Suppressor macrophage (primary cell): ENCODE data around the gene CYREN.

ENCODE experiments used
- DNase-seq, 4 experiments: peaks; one replicate each; pipeline ENCODE4 v3.0.0-alpha.2; 2020 to 2022

The CYREN gene

DNA sequence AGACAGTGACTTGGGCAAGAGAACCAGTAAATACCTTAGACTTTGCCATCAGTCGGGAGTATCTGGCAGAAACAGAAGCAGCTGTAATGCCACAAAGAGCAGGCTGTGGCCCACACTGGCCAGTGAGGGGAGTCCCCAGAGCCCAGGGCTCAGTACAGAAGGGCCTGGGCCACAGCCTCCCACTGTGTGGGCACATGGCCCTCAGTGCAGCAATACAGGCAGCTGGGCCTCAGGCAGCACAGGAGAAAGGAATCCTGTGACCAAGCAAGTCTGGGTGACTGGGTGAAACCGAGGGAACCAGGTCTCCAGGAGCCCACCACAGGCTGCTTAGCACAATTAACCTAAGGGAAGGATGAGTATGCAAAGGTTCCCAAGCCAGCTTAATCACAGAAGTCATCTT lies 26.8 kb upstream of the CYREN start:
- DNase-seq, result no peak

GRCh38 chr7:135195968-135196629 lies 25.6 kb upstream of the CYREN start:
- no peak for DNase-seq

GRCh38 chr7:135195156-135195555 lies 24.6 kb upstream of the CYREN start:
- DNase-seq, result no peak

- no peak for DNase-seq
Measured at GRCh38 chr7:135194494-135195095, 24.1 kb upstream of the CYREN start.

DNA sequence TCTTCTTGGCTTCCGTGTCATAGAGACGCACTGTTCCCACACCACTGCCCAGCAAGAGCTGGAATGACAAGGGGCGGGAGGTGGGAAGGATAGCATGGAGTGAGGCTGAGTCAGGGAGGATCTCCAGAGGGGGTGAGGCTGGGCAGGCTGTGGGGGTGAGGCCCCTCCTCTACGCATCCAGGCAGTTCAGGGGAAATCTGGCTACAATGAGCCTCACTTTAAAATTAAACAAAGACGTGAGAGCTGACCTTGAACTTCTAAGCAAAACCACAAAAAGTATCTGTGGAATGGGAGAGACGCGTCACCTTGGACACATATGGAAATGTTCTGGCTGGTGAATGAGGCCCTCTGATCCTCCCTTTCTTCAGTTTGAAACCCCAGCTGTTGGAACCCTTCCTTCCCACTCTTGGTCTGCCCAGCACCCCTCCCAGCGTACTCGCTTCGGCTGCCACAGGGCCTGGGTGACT lies 23.1 kb upstream of the CYREN start:
- DNase-seq, result no peak

DNA sequence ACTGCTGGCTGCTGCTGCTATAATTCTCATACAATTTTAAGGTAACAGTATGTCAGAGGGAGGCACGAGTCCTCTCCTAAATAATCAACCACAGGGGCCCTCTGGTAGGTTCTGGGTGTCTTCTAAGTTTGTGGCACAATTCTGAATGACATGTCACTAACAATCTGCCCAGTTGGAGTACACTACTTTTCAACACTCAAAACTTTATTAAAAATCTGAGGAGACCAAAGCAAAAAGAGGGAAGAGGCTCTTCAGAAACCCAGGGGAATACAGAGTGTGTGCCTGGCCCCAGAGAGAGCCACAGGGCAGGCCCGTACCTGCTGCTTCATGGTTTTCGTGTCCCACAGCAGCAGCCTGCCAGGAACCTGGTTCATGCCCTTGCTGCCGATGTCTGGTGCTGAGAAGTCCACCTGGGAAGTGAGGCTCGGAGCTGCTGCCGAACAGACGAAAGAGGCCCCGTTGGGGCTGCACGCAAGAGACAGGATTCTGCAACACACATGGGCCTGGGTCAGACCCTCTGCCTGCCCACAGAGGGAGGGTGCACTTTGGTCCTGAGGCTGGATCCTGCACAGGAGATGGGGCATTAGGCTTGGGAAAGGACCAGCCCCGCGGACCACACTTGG lies 22.5 kb upstream of the CYREN start:
- no peak for DNase-seq

DNA sequence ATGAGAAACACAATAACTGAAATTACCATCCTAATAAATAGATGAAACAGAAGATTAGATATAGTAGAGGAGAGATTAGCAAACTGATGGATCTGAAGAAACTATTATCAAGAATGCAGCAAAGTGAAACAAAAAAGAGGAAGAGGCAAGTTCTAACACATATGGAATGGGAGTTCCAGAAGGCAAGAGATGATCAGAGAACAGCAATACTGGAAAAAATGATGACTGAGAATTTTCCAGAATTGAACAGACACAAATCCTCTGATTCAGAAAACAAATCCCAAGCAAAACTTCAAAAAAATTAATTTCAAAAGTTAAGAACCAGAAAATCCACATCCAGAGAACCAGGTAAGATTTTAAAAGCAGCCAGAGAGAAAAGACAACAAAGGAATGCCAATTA lies 20.2 kb upstream of the CYREN start:
- DNase-seq, result no peak

DNA sequence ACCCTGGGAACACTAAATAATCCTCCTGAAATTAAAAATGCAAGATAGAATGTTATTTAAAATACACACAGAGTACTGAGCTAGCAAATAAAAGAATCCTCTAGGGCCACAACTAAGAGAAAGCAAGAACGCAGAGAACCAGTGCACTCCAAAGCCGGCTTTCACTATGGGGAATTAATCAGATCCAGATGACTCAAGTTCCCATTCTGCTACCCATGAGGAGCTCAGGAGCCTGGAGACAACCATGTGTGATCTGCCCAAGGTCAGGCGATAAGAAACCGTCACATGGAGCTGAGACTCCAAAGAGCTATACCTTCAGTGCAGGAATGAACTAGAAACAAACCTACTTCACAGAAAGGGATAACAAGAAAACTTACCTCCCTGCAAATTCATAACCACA lies 19.5 kb upstream of the CYREN start:
- no peak for DNase-seq

DNA sequence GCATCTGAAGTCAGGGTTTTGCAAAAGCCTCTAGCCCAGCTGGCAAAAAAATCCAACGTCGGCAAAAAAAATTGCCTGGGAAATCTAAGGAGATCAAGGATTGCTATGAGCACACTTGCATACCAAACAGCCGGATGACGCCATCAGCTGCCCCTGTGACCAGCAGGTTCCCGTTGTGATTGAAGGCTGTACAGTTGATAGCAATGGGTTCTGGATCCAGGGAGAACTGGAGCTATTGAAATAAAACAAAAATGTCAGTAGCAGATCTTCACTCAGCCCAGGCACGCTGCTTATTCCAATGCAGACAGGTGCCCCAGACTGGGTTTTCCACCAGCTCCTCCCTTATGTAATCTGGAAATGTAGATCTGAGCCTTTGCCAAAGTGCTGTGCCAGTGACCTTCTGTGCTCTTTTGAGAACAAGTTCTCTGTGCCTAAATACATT lies 18.7 kb upstream of the CYREN start:
- no peak for DNase-seq

DNA sequence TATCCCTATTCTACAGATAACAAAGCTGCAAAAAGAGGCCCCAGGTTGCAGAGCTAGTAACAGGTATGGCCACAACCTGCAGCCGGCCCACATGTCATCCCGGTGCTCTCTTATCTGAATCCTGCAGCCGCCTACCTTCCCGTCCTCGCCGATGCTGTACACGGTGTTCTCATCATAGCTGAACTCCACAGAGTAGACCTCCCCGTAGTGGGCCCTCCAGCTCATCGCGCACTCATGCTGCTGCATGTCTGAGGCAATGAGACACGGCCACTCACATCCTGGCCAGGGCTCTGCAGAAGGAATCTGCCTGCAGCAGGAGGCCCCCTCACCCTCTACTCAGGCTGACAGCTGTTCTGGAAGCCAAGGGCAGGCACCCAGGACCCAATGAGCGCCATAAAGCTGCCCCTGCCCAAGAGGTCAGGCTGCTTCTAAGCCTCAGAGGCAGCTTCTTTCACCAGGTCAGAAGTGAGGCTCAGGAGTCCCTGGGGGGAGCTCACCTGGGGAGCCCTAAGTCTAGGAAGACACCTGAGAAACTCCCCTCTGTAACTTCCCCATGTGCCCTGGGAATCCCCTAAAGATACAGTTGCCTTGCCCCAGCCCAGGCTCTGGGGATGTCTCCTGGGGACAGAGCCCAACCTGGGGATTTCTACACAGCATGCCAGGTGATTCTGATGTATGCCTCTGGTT lies 17.9 kb upstream of the CYREN start:
- no peak for DNase-seq

GRCh38 chr7:135186841-135187253 lies 16.3 kb upstream of the CYREN start:
- no peak for DNase-seq

DNA sequence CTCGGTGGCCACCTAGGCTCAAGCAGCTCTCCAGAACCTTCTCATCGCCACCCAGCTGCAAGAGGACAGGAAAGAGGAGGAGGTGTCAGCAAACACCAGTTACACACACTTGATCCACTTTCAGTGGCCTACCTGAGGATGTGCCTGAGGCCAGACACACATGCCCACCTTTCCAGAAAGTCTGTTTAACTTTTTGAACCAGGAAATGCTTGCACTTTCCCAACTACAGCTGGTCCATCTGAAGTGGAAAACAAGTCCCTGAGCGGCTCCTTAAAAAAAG lies 15.7 kb upstream of the CYREN start:
- DNase-seq, result no peak

GRCh38 chr7:135185471-135186260 lies 15.2 kb upstream of the CYREN start:
- no peak for DNase-seq

GRCh38 chr7:135184254-135184841 lies 13.8 kb upstream of the CYREN start:
- no peak for DNase-seq

DNA sequence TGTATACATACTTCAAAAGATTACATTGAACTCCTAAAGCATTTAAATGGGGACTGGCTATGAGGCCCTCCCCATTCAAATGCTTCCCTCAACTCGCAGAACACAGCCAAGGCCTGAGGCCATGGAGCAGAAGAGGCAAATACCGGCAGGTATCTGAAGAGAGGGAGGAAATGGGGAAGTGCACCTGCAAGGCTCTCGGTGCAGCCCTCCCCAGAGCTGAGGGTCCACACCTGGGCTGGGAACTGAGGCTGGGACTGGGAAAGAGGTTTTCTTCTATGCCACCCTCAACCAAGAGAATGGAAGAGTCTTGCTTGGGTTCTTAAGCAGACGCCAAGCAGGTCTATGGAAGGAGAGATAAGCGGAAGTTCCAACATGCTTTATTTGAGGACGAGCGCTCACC lies 13.0 kb upstream of the CYREN start:
- DNase-seq, result no peak

DNA sequence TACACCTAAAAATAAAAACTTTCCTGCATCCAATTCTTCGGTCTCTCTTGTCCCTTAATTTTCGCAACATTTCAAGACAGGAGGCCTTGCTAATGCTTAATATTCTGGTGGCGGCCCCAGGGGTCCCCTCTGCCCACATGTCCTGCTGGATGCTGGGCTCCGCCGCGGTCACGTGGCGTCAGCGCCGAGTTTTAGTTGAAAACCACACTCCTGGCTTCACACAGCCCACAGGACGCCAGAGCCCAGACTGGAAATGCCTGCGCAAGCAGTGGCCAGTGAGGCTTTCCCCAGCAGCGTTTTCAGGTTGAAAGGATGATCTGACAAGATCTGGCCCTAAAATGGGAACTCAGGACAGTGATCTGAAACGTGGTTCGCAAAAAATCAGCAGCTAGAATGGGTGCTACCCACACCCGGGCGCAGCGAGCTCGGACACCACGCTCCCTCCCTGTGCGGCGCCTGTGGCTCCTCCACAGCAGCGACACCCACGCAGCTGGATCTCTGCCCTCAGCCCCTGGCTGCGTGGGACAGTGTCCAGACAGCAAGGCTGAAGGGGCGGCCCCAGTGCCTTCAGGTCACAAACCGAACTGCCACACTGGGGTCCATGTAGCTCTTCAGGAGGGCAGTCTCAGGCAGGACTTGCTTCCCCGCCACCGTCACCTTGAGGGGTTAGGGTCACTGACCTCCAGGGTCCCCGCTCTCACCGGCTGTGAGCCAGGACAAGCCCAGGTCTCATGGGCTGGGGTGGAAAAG lies 11.6 kb upstream of the CYREN start:
- no peak for DNase-seq

DNA sequence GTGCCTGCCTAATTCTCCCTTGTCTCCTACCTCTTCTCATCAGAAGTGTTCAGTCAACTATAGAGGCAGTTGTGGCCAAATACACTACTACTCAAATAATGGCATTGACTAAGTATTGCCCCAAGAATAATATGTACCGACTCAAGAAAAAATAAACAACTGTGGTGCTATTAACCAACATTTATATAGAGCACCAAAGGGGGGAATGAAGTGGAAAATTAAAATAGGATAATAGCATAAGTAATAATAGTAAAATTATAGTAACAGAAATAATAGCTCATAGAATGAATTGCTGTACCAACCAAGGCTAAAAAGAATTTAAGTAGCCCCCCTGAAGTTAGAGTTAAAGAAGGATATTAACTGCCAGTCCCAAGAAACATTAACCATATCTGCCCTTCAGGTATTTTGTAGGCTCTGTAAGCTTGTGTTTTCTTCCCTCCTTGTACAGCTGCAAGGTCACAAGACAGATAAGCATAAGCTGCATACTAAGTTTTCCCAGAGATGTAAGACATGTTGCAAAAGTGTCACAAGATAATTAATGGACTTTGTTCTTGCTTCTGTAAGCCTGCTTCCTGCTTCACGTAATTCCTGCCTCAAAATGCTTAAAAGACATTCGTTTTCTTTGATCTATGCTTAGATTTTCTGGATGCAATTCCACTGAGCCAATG lies 10.9 kb upstream of the CYREN start:
- DNase-seq, result no peak

- no peak for DNase-seq
Measured at GRCh38 chr7:135180122-135180521, 9.6 kb upstream of the CYREN start.

DNA sequence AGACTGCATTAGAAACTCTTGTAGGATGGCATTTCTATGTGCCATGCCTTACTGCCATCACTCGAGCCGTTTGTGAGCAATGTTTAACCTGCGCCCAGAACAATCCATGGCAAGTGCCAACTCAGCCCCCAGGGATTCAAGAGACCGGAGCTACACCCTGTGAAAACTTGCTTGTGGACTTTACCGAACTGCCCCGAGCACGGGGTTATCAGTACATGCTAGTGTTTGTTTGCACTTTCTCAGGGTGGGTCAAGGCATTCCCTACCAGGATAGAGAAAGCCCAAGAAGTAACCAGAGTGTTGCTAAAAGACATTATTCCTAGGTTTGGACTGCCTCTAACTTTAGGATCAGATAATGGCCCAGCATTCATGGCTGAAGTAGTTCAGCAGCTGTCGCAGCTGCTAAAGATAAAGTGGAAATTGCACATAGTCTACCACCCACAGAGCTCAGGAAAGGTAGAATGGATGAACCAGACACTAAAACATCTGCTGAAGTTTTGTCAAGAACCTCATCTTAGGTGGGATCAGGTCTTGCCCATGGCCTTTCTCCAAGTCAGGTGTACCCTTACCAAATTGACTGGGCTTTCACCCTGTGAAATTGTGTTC lies 8.9 kb upstream of the CYREN start:
- no peak for DNase-seq

- DNase-seq, result no peak
Measured at GRCh38 chr7:135178364-135178763, 7.9 kb upstream of the CYREN start.
